Prostate gland (tissue), 2 donors: ENCODE results near the gene RBM27. TPM values are rescaled to one million over a fixed set of nuclear protein-coding genes. Genes with fewer than 3 reads are reported as not detected.
"Not testable (repeated sequence)": the region's sequence is repeated elsewhere in the genome, so short reads cannot be mapped to it uniquely, and the experiment has no call there.

Experiments used
- DNase-seq: peaks from one replicate; pipeline ENCODE4 v3.0.0-alpha.2; 2019; ENCODE audit warnings: low spot score
- H3K27ac ChIP-seq, 2 donors: fragments of 200-600 bp; sonication (generic); 2 replicates each; pipeline ENCODE4 v1.5.1; 2017 to 2019
- H3K27me3 ChIP-seq: fragments of 200-600 bp; sonication (generic); replicated peaks from 2 replicates; pipeline ENCODE4 v1.5.1; 2019; ENCODE audit not compliant: insufficient read depth
- H3K36me3 ChIP-seq, 2 donors: fragments of 200-600 bp; sonication (generic); 1 replicate in 1 of 2; 2 replicates in 1 of 2; pipeline versions ENCODE4 v1.5.1 to v1.8.1; 2017 to 2019
- H3K4me1 ChIP-seq: fragments of 200-600 bp; sonication (generic); replicated peaks from 2 replicates; pipeline ENCODE4 v1.5.1; 2019
- H3K4me3 ChIP-seq, 2 donors: fragments of 200-600 bp; sonication (generic); 2 replicates each; pipeline ENCODE4 v1.5.1; 2017 to 2019
- H3K9me3 ChIP-seq: fragments of 200-600 bp; sonication (generic); 2 replicates; pipeline ENCODE4 v1.5.1; 2017
- POLR2A ChIP-seq: fragments of 450-650 bp; IDR thresholded peaks from one replicate; pipeline ENCODE4 v1.6.1; 2016; ENCODE audit warnings: antibody characterized with exemption, mild to moderate bottlenecking
- POLR2AphosphoS5 ChIP-seq: sonication (generic); formaldehyde crosslinking; IDR thresholded peaks from one replicate; pipeline ENCODE4 v1.6.1; 2017; ENCODE audit warnings: antibody characterized with exemption
- WGBS: methylation state at CpG from one replicate; pipeline ENCODE4 v1.1.5; 2018; 5-methylcytosine and 5-hydroxymethylcytosine counted together
- intact Hi-C: fragments of 100-400 bp; cut with DNase I; formaldehyde crosslinking; loops from one replicate; pipeline ENCODE4 v1.14.2; 2022
- total RNA-seq, 2 donors: library from RNA; depleted of rRNA; stranded (reverse); fragments of >200 nt; gene quantifications; one replicate each; pipeline ENCODE4 v1.1.0, GENCODE V29; 2016
- TF ChIP-seq, protein P1 (sequence below), 4 experiments: fragments of 200-600 bp in 2 of 4; fragments of 450-650 bp in 2 of 4; sonication (generic) in 2 of 4; IDR thresholded peaks; 1 replicate in 3 of 4; 2 replicates in 1 of 4; pipeline ENCODE4 v1.5.1; 2016 to 2019; ENCODE audit warnings: antibody characterized with exemption in 4 of 4, mild to moderate bottlenecking in 2 of 4, moderate library complexity in 2 of 4

Gene RBM27
- total RNA-seq, 2 donors from 2014 or later = 20.9 to 58.9 TPM

DNA sequence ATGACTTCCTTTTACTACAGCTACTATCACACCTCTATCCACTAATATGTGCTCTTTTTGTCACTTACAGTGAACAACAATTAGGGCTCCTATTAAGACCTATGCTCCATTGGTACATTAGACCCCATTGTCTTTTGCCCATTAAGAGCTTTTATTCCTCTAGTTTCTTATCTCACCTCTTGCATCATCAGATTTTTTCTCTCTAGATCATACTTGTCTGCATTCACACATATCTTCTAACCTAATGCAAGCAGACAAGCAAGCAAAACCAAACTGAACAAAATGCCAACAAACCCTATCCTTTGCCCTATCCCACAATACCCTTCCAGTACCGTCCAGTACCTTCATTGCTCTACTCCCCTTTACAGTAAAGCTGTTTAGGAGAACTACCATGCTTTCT is 10.1 kb upstream of the RBM27 start:
- WGBS = 85% methylated on average over 1 of the region's 1 CpG
- TF ChIP-seq POLR2AphosphoS5 = no peak
- no peak for TF ChIP-seq POLR2A
- TF ChIP-seq, protein P1, sequence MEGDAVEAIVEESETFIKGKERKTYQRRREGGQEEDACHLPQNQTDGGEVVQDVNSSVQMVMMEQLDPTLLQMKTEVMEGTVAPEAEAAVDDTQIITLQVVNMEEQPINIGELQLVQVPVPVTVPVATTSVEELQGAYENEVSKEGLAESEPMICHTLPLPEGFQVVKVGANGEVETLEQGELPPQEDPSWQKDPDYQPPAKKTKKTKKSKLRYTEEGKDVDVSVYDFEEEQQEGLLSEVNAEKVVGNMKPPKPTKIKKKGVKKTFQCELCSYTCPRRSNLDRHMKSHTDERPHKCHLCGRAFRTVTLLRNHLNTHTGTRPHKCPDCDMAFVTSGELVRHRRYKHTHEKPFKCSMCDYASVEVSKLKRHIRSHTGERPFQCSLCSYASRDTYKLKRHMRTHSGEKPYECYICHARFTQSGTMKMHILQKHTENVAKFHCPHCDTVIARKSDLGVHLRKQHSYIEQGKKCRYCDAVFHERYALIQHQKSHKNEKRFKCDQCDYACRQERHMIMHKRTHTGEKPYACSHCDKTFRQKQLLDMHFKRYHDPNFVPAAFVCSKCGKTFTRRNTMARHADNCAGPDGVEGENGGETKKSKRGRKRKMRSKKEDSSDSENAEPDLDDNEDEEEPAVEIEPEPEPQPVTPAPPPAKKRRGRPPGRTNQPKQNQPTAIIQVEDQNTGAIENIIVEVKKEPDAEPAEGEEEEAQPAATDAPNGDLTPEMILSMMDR (IDR thresholded peaks at IDR 0.05) = no peak
- H3K4me3 ChIP-seq = no peak overlapping the region
- H3K9me3 ChIP-seq = no peaks in the 10 kb centered on the region
- no peaks in the 10 kb centered on the region for H3K4me1 ChIP-seq
- DNase-seq = no peak
- H3K27me3 ChIP-seq = no peaks in the 10 kb centered on the region
- intact Hi-C loops = no loop called here
- no peak overlapping the region for H3K27ac ChIP-seq
- H3K36me3 ChIP-seq = no peaks in the 10 kb centered on the region

DNA sequence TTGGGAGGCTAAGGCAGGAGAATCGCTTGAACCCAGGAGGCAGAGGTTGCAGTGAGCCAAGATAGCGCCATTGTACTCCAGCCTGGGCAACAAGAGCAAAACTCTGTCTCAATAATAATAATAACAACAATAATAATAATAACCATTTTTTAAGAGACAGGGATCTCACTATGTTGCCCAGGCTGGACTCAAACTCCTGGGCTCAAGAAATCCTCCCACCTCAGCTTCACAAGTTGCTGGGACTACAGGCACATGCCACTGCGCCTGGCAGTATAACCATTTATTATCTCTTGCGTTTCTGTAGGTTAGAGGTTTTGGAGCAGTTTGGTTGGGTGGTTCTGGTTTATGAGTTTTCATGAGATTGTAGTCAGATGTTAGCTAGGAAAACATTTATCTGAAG is 8.4 kb upstream of the RBM27 start:
- not testable (repeated sequence) for H3K36me3 ChIP-seq, DNase-seq
- WGBS = 92% methylated on average over 4 of the region's 4 CpGs

DNA sequence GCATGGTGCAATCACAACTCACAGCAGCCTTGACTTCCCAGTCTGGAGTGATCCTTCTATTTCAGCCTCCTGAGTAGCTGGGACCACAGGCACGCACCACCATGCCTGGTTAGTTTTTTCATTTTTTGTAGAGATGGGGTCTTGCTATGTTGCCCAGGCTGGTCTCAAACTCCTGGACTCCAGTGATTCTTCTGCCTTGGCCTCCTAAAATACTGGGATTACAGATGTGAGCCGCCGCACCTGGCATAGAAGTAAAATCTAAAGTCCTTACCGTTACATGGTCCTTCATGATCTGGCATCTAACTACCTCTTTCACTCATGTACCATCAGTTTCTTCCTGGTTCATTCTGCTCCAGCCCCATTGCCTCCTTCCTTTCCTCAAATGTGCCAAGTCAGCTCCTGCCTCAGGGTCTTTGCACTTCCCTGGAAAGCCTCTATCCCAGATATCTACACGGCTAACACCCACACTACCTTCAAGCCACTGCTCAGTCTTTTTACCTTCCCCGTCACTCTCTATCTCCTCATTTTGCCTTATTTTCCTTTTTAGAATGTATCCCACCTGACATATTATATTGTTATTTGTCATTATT is 6.9 kb upstream of the RBM27 start:
- no peak for TF ChIP-seq POLR2AphosphoS5
- TF ChIP-seq, protein P1 (IDR thresholded peaks at IDR 0.05) = no peak
- no peak for TF ChIP-seq POLR2A
- H3K9me3 ChIP-seq = no peaks in the 10 kb centered on the region
- H3K4me1 ChIP-seq = no peaks in the 10 kb centered on the region
- H3K36me3 ChIP-seq = no peaks in the 10 kb centered on the region
- 92% methylated on average over 6 of the region's 6 CpGs for WGBS
- no peak overlapping the region for H3K4me3 ChIP-seq
- H3K27me3 ChIP-seq = no peaks in the 10 kb centered on the region
- intact Hi-C loops = no loop called here
- no peak for DNase-seq
- H3K27ac ChIP-seq = no peak overlapping the region

More for the DNA sequence above, 8.4 kb upstream of the RBM27 start:
- H3K4me1 ChIP-seq, H3K9me3 ChIP-seq, intact Hi-C loops, H3K27ac ChIP-seq, H3K4me3 ChIP-seq, H3K27me3 ChIP-seq: not testable (repeated sequence)

DNA sequence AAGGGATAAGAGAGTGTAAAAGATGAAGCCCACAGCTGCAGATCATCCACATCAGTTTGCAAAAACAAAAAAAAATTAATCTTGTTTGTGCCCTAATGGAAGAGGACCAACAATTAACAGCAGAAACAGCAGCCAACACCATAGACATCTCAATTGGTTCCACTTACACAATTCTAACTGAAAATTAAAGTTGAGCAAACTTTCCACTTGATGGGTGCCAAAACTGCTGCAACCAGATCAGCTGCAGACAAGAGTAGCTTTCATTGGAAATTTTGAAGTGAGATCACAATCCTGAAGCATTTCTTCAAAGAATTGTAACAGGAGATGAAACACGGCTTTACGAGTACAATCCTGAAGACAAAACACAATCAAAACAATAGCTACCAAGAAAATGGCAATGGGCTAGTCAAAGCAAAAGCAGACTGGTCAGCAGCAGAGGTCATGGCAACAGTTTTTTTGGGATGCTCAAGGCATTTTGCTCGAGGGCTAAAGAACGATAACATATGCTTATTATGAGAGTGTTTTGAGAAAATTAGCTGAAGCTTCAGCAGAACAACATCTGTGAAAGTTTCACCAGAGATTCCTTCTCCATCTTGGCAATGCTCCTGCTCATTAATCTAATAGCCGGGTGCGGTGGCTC is 4.1 kb upstream of the RBM27 start:
- WGBS = 71% methylated on average over 6 of the region's 6 CpGs

DNA sequence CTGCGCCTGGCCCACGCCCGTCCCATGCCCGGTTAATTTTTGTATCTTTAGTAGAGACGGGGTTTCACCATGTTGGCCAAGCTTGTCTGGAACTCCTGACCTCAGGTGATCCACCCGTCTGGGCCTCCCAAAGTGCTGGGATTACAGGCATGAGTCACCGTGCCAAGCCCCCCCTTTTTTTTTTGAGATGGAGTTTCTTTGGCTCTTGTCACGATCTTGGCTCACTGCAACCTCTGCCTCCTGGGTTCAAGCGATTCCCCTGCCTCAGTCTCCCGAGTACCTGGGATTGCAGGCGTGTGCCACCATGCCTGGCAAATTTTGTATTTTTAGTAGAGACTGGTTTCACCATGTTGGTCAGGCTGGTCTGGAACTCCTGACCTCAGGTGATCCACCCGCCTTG is 1.6 kb upstream of the RBM27 start:
- H3K4me1 ChIP-seq, H3K27ac ChIP-seq, H3K27me3 ChIP-seq, H3K9me3 ChIP-seq, DNase-seq, H3K4me3 ChIP-seq, H3K36me3 ChIP-seq: not testable (repeated sequence)
- intact Hi-C loops = loop anchor here (2.0 to 10.0 kb wide), 2 partner anchors 19 to 243 kb away; partner anchors contain the start of genes LARS1 and TCERG1
- WGBS = 90% methylated on average over 12 of the region's 12 CpGs

More for the DNA sequence above, 4.1 kb upstream of the RBM27 start:
- Histone ChIP-seq H3K4me3 (no peak overlapping the region), H3K36me3 (no peaks in the 10 kb centered on the region), H3K27ac (no peak overlapping the region), H3K4me1 (no peaks in the 10 kb centered on the region), H3K9me3 (no peaks in the 10 kb centered on the region), H3K27me3 (no peaks in the 10 kb centered on the region)
- intact Hi-C loops = no loop called here
- DNase-seq = no peak
- TF ChIP-seq POLR2AphosphoS5 (no peak), POLR2A (no peak)
- TF ChIP-seq, protein P1 (IDR thresholded peaks at IDR 0.05) = no peak

DNA sequence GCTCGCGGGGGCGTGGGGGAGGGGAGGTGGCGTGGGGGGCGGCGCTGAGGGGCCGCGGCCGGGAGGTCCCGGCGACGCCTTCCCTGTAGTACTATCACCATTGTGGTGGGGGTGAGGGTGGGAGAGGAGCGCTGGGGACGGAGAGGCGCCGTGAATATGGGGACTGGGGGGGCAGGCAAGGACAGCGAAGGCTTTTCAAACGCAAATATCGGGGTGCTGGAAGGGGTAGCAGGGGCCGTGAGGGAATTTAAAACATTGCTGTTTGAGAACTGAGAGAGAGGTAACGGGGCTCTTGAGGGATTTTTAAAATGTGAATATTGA is 427 bp downstream of the RBM27 start:
- Histone ChIP-seq H3K4me3 (peak overlapping the region; percentile 96 to 97), H3K9me3 (no peaks in the 10 kb centered on the region), H3K27ac (peak overlapping the region; percentile 83), H3K27me3 (no peaks in the 10 kb centered on the region), H3K36me3 (no peaks in the 10 kb centered on the region), H3K4me1 (no peaks in the 10 kb centered on the region)
- intact Hi-C loops = loop anchor here (2.0 to 10.0 kb wide), 2 partner anchors 21 to 241 kb away; partner anchors contain the start of genes LARS1 and TCERG1
- WGBS = 1% methylated on average over 21 of the region's 21 CpGs
- TF ChIP-seq, protein P1 (IDR thresholded peaks at IDR 0.05) = no peak
- no peak for TF ChIP-seq POLR2AphosphoS5
- no peak for TF ChIP-seq POLR2A
- no peak for DNase-seq
